Immature natural killer cell (primary cell): Measurements from ENCODE around the gene GRIK3. TPM values are rescaled to one million over a fixed set of nuclear protein-coding genes. Genes with fewer than 3 reads are reported as not detected.

Experiments used
- DNase-seq, 3 donors: peaks; one replicate each; pipeline ENCODE4 v3.0.0; 2022; ENCODE audit warnings: mixed read lengths in 1 of 3
- H3K27ac Mint-ChIP-seq, 6 donors: one replicate each; pipeline ENCODE4 v1.8.0; 2020; ENCODE audit warnings: mixed read lengths in 6 of 6, mild to moderate bottlenecking in 5 of 6, inconsistent platforms in 4 of 6, moderate library complexity in 3 of 6
- H3K27me3 Mint-ChIP-seq, 3 donors: one replicate each; pipeline ENCODE4 v1.8.0; 2020 to 2021; ENCODE audit warnings: low read depth in 3 of 3, mild to moderate bottlenecking in 3 of 3, mixed read lengths in 3 of 3, moderate library complexity in 3 of 3, inconsistent platforms in 1 of 3
- H3K36me3 Mint-ChIP-seq, 3 donors: one replicate each; pipeline ENCODE4 v1.8.0; 2020; ENCODE audit warnings: mixed read lengths in 3 of 3, inconsistent platforms in 2 of 3, mild to moderate bottlenecking in 2 of 3
- H3K4me1 Mint-ChIP-seq, 2 donors: one replicate each; pipeline ENCODE4 v1.8.0; 2020; ENCODE audit warnings: inconsistent platforms in 2 of 2, mild to moderate bottlenecking in 2 of 2, mixed read lengths in 2 of 2, moderate library complexity in 1 of 2
- H3K4me3 Mint-ChIP-seq, 5 donors: one replicate each; pipeline ENCODE4 v1.8.0; 2020; ENCODE audit warnings: mild to moderate bottlenecking in 5 of 5, mixed read lengths in 5 of 5, inconsistent platforms in 3 of 5, moderate library complexity in 3 of 5
- H3K9me3 Mint-ChIP-seq, 6 donors: one replicate each; pipeline ENCODE4 v1.8.0; 2020; ENCODE audit warnings: mild to moderate bottlenecking in 6 of 6, mixed read lengths in 6 of 6, inconsistent platforms in 4 of 6, moderate library complexity in 3 of 6
- polyA plus RNA-seq, 3 donors: library from polyadenylated mRNA; unstranded; fragments of 300-500 nt; fragmentation: Illumina TruSeq; gene quantifications; one replicate each; pipeline ENCODE4 v1.2.3, GENCODE V29; 2021

The GRIK3 gene
- polyA plus RNA-seq, 3 donors from 2014 or later, result not detected

- no peaks in the 10 kb centered on the region for H3K4me1 Mint-ChIP-seq
- H3K9me3 Mint-ChIP-seq, result no peaks in the 10 kb centered on the region
- H3K36me3 Mint-ChIP-seq, result no peaks in the 10 kb centered on the region
- DNase-seq, result no peak
- no peak overlapping the region for H3K27ac Mint-ChIP-seq
- H3K27me3 Mint-ChIP-seq, result peaks cover 2 to 11% (median 3%) of the 10 kb centered on the region in 3 donors
- H3K4me3 Mint-ChIP-seq, result no peak overlapping the region
Measured at GRCh38 chr1:36835696-36836095, 198.6 kb downstream of the GRIK3 start.

GRCh38 chr1:36835017-36835695 lies 199.2 kb downstream of the GRIK3 start:
- Mint-ChIP-seq H3K36me3 (no peaks in the 10 kb centered on the region), H3K9me3 (no peaks in the 10 kb centered on the region), H3K27ac (no peak overlapping the region), H3K27me3 (peaks cover 2 to 11% (median 3%) of the 10 kb centered on the region in 3 donors), H3K4me1 (no peaks in the 10 kb centered on the region), H3K4me3 (no peak overlapping the region)
- DNase-seq, result no peak

DNA sequence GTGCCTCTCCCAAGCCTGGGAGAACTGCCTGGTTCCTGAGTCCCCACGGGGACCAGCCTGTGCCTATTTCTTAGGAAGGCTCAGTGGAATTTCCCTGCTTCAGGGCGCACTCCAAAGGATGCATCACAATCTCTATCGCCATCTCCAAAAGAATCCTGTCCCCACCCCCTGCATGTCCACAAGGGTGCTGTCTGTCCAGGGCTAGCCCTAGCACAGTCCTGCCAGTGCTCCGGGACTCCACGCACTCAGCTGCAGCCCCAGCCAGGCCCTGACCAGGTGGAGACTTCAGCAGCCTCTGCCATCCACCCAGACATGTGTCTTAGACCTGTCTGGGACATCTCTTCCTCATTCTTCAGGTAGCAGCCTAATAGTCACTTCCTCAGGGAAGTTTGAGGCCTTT lies 199.7 kb downstream of the GRIK3 start:
- H3K36me3 Mint-ChIP-seq, result no peaks in the 10 kb centered on the region
- no peaks in the 10 kb centered on the region for H3K4me1 Mint-ChIP-seq
- H3K27me3 Mint-ChIP-seq, result peaks cover 2 to 11% (median 4%) of the 10 kb centered on the region in 3 donors
- H3K4me3 Mint-ChIP-seq, result no peak overlapping the region
- no peak overlapping the region for H3K27ac Mint-ChIP-seq
- no peaks in the 10 kb centered on the region for H3K9me3 Mint-ChIP-seq
- DNase-seq, result no peak

GRCh38 chr1:36831186-36831810 lies 203.0 kb downstream of the GRIK3 start:
- no peak overlapping the region for H3K4me3 Mint-ChIP-seq
- no peaks in the 10 kb centered on the region for H3K4me1 Mint-ChIP-seq
- no peak overlapping the region for H3K27ac Mint-ChIP-seq
- no peaks in the 10 kb centered on the region for H3K36me3 Mint-ChIP-seq
- peaks cover 0 to 6% (median 3%) of the 10 kb centered on the region in 3 donors for H3K27me3 Mint-ChIP-seq
- DNase-seq, result no peak
- peaks cover 0 to 1% (median 0%) of the 10 kb centered on the region in 6 donors for H3K9me3 Mint-ChIP-seq

GRCh38 chr1:36829961-36830360 lies 204.4 kb downstream of the GRIK3 start:
- Mint-ChIP-seq H3K4me1 (no peaks in the 10 kb centered on the region), H3K4me3 (no peak overlapping the region), H3K27ac (no peak overlapping the region), H3K27me3 (peaks cover 0 to 9% (median 3%) of the 10 kb centered on the region in 3 donors), H3K9me3 (peaks cover 0 to 1% (median 0%) of the 10 kb centered on the region in 6 donors), H3K36me3 (no peaks in the 10 kb centered on the region)
- DNase-seq, result no peak

GRCh38 chr1:36829066-36829465 lies 205.2 kb downstream of the GRIK3 start:
- no peak overlapping the region for H3K27ac Mint-ChIP-seq
- H3K27me3 Mint-ChIP-seq, result peaks cover 2 to 9% (median 3%) of the 10 kb centered on the region in 3 donors
- DNase-seq, result no peak
- no peak overlapping the region for H3K4me3 Mint-ChIP-seq
- H3K4me1 Mint-ChIP-seq, result no peaks in the 10 kb centered on the region
- peaks cover 0 to 1% (median 0%) of the 10 kb centered on the region in 6 donors for H3K9me3 Mint-ChIP-seq
- H3K36me3 Mint-ChIP-seq, result no peaks in the 10 kb centered on the region

- Mint-ChIP-seq H3K36me3 (no peaks in the 10 kb centered on the region), H3K9me3 (peaks cover 0 to 1% (median 0%) of the 10 kb centered on the region in 6 donors), H3K4me1 (no peaks in the 10 kb centered on the region), H3K27me3 (peaks cover 0 to 10% (median 2%) of the 10 kb centered on the region in 3 donors), H3K4me3 (no peak overlapping the region), H3K27ac (no peak overlapping the region)
- no peak for DNase-seq
Measured at GRCh38 chr1:36825226-36825625, 209.1 kb downstream of the GRIK3 start.

- H3K4me3 Mint-ChIP-seq, result no peak overlapping the region
- H3K9me3 Mint-ChIP-seq, result peaks cover 0 to 1% (median 0%) of the 10 kb centered on the region in 6 donors
- no peaks in the 10 kb centered on the region for H3K4me1 Mint-ChIP-seq
- DNase-seq, result no peak
- no peaks in the 10 kb centered on the region for H3K36me3 Mint-ChIP-seq
- H3K27me3 Mint-ChIP-seq, result peaks cover 0 to 8% (median 2%) of the 10 kb centered on the region in 3 donors
- H3K27ac Mint-ChIP-seq, result no peak overlapping the region
Measured at GRCh38 chr1:36824390-36824861, 209.9 kb downstream of the GRIK3 start.

DNA sequence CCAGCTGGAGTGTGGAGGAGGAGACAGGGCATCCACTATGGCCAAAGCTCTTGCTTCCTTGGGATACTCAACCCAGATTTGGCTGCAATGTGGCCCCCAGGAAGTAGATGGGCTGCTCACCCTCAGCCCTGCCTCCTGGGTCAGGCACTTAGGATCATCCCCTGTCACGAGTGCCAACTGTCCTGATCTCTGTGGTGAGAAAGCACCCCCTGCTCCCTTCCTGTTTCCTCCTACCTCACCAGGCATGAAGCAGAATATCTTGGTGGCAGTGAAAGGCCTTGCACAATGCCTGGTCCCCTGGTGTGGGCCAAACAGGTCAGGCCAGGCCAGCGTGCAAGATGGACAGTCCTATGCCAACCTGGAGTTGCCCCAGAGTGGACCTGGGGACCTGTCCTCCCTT lies 211.7 kb downstream of the GRIK3 start:
- Mint-ChIP-seq H3K9me3 (peaks cover 0 to 1% (median 0%) of the 10 kb centered on the region in 6 donors), H3K4me3 (no peak overlapping the region), H3K36me3 (no peaks in the 10 kb centered on the region), H3K27ac (no peak overlapping the region), H3K27me3 (peaks cover 0 to 8% (median 2%) of the 10 kb centered on the region in 3 donors), H3K4me1 (no peaks in the 10 kb centered on the region)
- DNase-seq, result no peak

GRCh38 chr1:36821386-36821785 lies 212.9 kb downstream of the GRIK3 start:
- H3K4me3 Mint-ChIP-seq, result no peak overlapping the region
- peaks cover 0 to 6% (median 2%) of the 10 kb centered on the region in 3 donors for H3K27me3 Mint-ChIP-seq
- DNase-seq, result no peak

DNA sequence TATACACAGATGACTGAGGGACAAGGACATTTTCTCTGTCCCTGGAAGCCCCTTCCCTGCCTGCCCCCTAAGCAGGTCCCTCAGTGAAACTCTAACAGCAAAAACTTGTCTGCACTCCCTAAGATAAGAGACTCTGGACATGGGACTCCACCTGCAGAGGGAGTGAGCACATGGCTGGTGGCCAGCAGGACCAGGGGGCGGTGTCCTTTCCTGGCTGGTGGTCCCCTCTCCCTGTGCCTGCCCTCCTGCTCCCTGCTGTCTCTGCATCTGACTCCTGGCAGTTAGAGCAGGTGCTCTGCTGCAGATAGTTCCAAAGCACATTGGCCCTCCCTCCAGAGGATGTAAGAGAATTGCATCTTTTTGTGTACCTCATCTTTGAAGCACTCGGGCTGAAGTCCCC lies 215.5 kb downstream of the GRIK3 start:
- Mint-ChIP-seq H3K27me3 (peaks cover 0 to 4% (median 0%) of the 10 kb centered on the region in 3 donors), H3K4me3 (no peak overlapping the region), H3K36me3 (no peaks in the 10 kb centered on the region), H3K27ac (no peak overlapping the region), H3K4me1 (no peaks in the 10 kb centered on the region), H3K9me3 (no peaks in the 10 kb centered on the region)
- no peak for DNase-seq

More at GRCh38 chr1:36821386-36821785, 212.9 kb downstream of the GRIK3 start:
- no peaks in the 10 kb centered on the region for H3K36me3 Mint-ChIP-seq
- no peak overlapping the region for H3K27ac Mint-ChIP-seq
- H3K4me1 Mint-ChIP-seq, result no peaks in the 10 kb centered on the region
- no peaks in the 10 kb centered on the region for H3K9me3 Mint-ChIP-seq

DNA sequence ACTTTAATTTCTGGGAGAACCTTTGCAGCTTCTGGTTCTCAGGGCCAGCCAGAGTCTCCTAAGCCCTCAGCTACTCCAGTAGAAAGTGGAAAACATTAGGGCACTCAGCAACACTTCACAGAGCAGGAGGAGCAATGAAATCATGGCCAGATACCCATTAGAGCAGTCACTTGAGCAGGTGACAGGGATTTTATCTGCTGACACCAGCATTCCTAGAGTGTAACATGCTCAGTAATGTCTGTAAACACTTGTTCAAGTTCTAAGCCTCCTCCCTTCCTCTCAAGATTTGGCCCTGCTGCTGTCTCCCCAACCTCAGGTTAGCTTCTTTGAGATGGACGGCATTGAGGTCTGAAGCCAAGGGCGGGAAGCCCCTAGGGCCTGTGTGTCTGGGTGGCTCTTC lies 218.0 kb downstream of the GRIK3 start:
- H3K9me3 Mint-ChIP-seq, result no peaks in the 10 kb centered on the region
- no peaks in the 10 kb centered on the region for H3K36me3 Mint-ChIP-seq
- peaks cover 0 to 2% (median 0%) of the 10 kb centered on the region in 3 donors for H3K27me3 Mint-ChIP-seq
- no peak for DNase-seq
- no peak overlapping the region for H3K27ac Mint-ChIP-seq
- H3K4me1 Mint-ChIP-seq, result no peaks in the 10 kb centered on the region
- no peak overlapping the region for H3K4me3 Mint-ChIP-seq

- no peak overlapping the region for H3K27ac Mint-ChIP-seq
- H3K4me3 Mint-ChIP-seq, result no peak overlapping the region
- no peaks in the 10 kb centered on the region for H3K4me1 Mint-ChIP-seq
- H3K36me3 Mint-ChIP-seq, result no peaks in the 10 kb centered on the region
- no peak for DNase-seq
- no peaks in the 10 kb centered on the region for H3K9me3 Mint-ChIP-seq
- peaks cover 0 to 2% (median 0%) of the 10 kb centered on the region in 3 donors for H3K27me3 Mint-ChIP-seq
Measured at GRCh38 chr1:36814774-36815173, 219.5 kb downstream of the GRIK3 start.

DNA sequence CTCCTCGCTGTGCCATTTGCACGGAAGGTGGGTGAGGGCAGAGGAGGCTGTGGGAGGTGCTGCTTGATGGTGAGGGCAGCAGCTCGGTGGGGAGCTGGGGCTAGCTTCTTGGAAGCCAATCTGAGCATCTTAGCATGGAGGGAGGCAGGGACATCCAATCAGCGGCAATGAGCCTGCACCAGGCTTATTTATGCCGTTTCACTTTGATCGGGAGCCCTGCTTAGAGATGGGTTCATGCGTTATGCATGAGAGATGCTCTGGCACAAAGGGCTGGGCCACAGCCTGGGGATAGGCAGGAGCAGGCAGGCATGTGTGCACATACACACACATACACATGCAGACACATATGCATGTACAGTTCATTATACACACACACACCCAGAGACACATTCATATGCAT lies 220.2 kb downstream of the GRIK3 start:
- no peak overlapping the region for H3K4me3 Mint-ChIP-seq
- no peaks in the 10 kb centered on the region for H3K4me1 Mint-ChIP-seq
- H3K27ac Mint-ChIP-seq, result no peak overlapping the region
- no peak for DNase-seq
- peaks cover 0 to 2% (median 2%) of the 10 kb centered on the region in 3 donors for H3K27me3 Mint-ChIP-seq
- no peaks in the 10 kb centered on the region for H3K9me3 Mint-ChIP-seq
- H3K36me3 Mint-ChIP-seq, result no peaks in the 10 kb centered on the region
